Mesenchymal stem cell (in vitro differentiated cells and primary cell): ENCODE results near the gene BCL2A1.
A peak's percentile ranks its signal among the peaks of the same experiment; 100 is the strongest.
"Not testable (repeated sequence)": the region's sequence is repeated elsewhere in the genome, so short reads cannot be mapped to it uniquely, and the experiment has no call there.

Experiments
- DNase-seq: peaks from one replicate; pipeline ENCODE4 v3.0.0-alpha.2; 2013
- H2AFZ ChIP-seq: one replicate; pipeline ENCODE4 v1.6.1; 2013; ENCODE audit warnings: low read depth, mild to moderate bottlenecking, control low read depth, inconsistent platforms, low read length, moderate library complexity
- H2AK5ac ChIP-seq: 2 replicates; pipeline ENCODE4 v1.6.1; 2013; ENCODE audit warnings: low read length, moderate library complexity, mild to moderate bottlenecking, inconsistent platforms; ENCODE audit not compliant: severe bottlenecking
- H2BK120ac ChIP-seq: one replicate; pipeline ENCODE4 v1.6.1; 2013; ENCODE audit warnings: low read depth, mild to moderate bottlenecking, inconsistent platforms, low read length, moderate library complexity
- H2BK12ac ChIP-seq, 2 experiments: one replicate each; pipeline ENCODE4 v1.6.1; 2013; ENCODE audit warnings: inconsistent platforms in 2 of 2, low read length in 2 of 2, mild to moderate bottlenecking in 2 of 2, moderate library complexity in 2 of 2, control low read depth in 1 of 2
- H2BK15ac ChIP-seq: one replicate; pipeline ENCODE4 v1.6.1; 2013; ENCODE audit warnings: mild to moderate bottlenecking, low read depth, inconsistent platforms; ENCODE audit not compliant: poor library complexity, severe bottlenecking
- H2BK5ac ChIP-seq: 2 replicates; pipeline ENCODE4 v1.6.1; 2013; ENCODE audit warnings: low read depth, mild to moderate bottlenecking, low read length, control low read depth, inconsistent platforms; ENCODE audit not compliant: poor library complexity, severe bottlenecking
- H3K14ac ChIP-seq, 2 experiments: one replicate each; pipeline ENCODE4 v1.6.1; 2013; ENCODE audit warnings: inconsistent platforms in 2 of 2, low read length in 2 of 2, control low read depth in 1 of 2, mild to moderate bottlenecking in 1 of 2, moderate library complexity in 1 of 2
- H3K18ac ChIP-seq, 2 experiments: one replicate each; pipeline ENCODE4 v1.6.1; 2013; ENCODE audit warnings: inconsistent platforms in 2 of 2, low read length in 2 of 2, control low read depth in 1 of 2, low read depth in 1 of 2, mild to moderate bottlenecking in 1 of 2
- H3K23ac ChIP-seq, 2 experiments: one replicate each; pipeline ENCODE4 v1.6.1; 2013; ENCODE audit warnings: inconsistent platforms in 2 of 2, low read length in 2 of 2, mild to moderate bottlenecking in 2 of 2, moderate library complexity in 2 of 2, control low read depth in 1 of 2
- H3K27ac ChIP-seq: 2 replicates; pipeline ENCODE4 v1.5.1; 2013; ENCODE audit warnings: mild to moderate bottlenecking, moderate library complexity, low read length, control low read depth, inconsistent platforms; ENCODE audit not compliant: poor library complexity, severe bottlenecking
- H3K27me3 ChIP-seq, 2 experiments: 2 replicates each; pipeline versions ENCODE4 v1.6.1 to v1.7.0; 2013; ENCODE audit warnings: low read length in 2 of 2, mild to moderate bottlenecking in 2 of 2, moderate library complexity in 2 of 2, control low read depth in 1 of 2, inconsistent platforms in 1 of 2; ENCODE audit not compliant: control insufficient read depth in 1 of 2, insufficient read depth in 1 of 2
- H3K36me3 ChIP-seq, 2 experiments: 2 replicates each; pipeline versions ENCODE4 v1.6.1 to v1.7.0; 2013; ENCODE audit warnings: low read length in 2 of 2, control low read depth in 1 of 2, inconsistent platforms in 1 of 2, low read depth in 1 of 2, mild to moderate bottlenecking in 1 of 2; ENCODE audit not compliant: insufficient read depth in 2 of 2, control insufficient read depth in 1 of 2
- H3K4ac ChIP-seq, 2 experiments: one replicate each; pipeline ENCODE4 v1.6.1; 2013; ENCODE audit warnings: inconsistent platforms in 2 of 2, low read length in 2 of 2, mild to moderate bottlenecking in 2 of 2, moderate library complexity in 2 of 2, control low read depth in 1 of 2, low read depth in 1 of 2
- H3K4me1 ChIP-seq: 2 replicates; pipeline ENCODE4 v1.6.1; 2013; ENCODE audit warnings: low read depth, low read length, control low read depth; ENCODE audit not compliant: control insufficient read depth, insufficient read depth
- H3K4me2 ChIP-seq: 2 replicates; pipeline ENCODE4 v1.6.1; 2013; ENCODE audit warnings: low read length, mild to moderate bottlenecking, inconsistent platforms; ENCODE audit not compliant: poor library complexity, severe bottlenecking
- H3K4me3 ChIP-seq, 2 experiments: 2 replicates each; pipeline versions ENCODE4 v1.5.1 to v1.7.0; 2013; ENCODE audit warnings: low read length in 2 of 2, mild to moderate bottlenecking in 2 of 2, control low read depth in 1 of 2, low read depth in 1 of 2; ENCODE audit not compliant: insufficient read depth in 1 of 2
- H3K79me1 ChIP-seq: replicated peaks from 2 replicates; pipeline ENCODE4 v1.6.1; 2013; ENCODE audit warnings: mild to moderate bottlenecking, control low read depth, low read length, inconsistent platforms; ENCODE audit not compliant: poor library complexity, severe bottlenecking
- H3K9ac ChIP-seq: 2 replicates; pipeline ENCODE4 v1.7.0; 2013; ENCODE audit warnings: mild to moderate bottlenecking, low read length, moderate library complexity
- H3K9me3 ChIP-seq: 2 replicates; pipeline ENCODE4 v1.7.0; 2013; ENCODE audit warnings: mild to moderate bottlenecking, low read length; ENCODE audit not compliant: control insufficient read depth
- H4K8ac ChIP-seq: one replicate; pipeline ENCODE4 v1.6.1; 2013; ENCODE audit warnings: inconsistent platforms, mild to moderate bottlenecking, low read length, moderate library complexity
- H4K91ac ChIP-seq: one replicate; pipeline ENCODE4 v1.6.1; 2013; ENCODE audit warnings: mild to moderate bottlenecking, low read length, inconsistent platforms
- WGBS: methylation state at CpG from one replicate; pipeline ENCODE4 v1.1.7; 2013; ENCODE audit warnings: mixed read lengths; 5-methylcytosine and 5-hydroxymethylcytosine counted together

The BCL2A1 gene

GRCh38 chr15:80012060-80012726 is 41.2 kb upstream of the BCL2A1 start:
- no peaks in the 10 kb centered on the region for H3K4me1 ChIP-seq
- H2BK12ac ChIP-seq: no peak overlapping the region
- H3K4me3 ChIP-seq: no peak overlapping the region
- DNase-seq: no peak
- no peak overlapping the region for H2BK5ac ChIP-seq
- H2BK120ac ChIP-seq: no peak overlapping the region
- H2AK5ac ChIP-seq: no peak overlapping the region
- H4K91ac ChIP-seq: no peak overlapping the region
- no peaks in the 10 kb centered on the region for H3K27me3 ChIP-seq
- no peak overlapping the region for H4K8ac ChIP-seq
- H3K23ac ChIP-seq: no peak overlapping the region
- H3K9me3 ChIP-seq: no peaks in the 10 kb centered on the region
- H3K4ac ChIP-seq: no peak overlapping the region
- no peak overlapping the region for H2BK15ac ChIP-seq
- WGBS: 87% methylated on average over 3 of the region's 6 CpGs
- no peak overlapping the region for H3K18ac ChIP-seq
- H3K79me1 ChIP-seq: no peaks in the 10 kb centered on the region
- no peak overlapping the region for H3K9ac ChIP-seq
- H3K14ac ChIP-seq: no peak overlapping the region
- no peak overlapping the region for H3K27ac ChIP-seq
- H2AFZ ChIP-seq: no peak overlapping the region
- no peak overlapping the region for H3K4me2 ChIP-seq
- no peaks in the 10 kb centered on the region for H3K36me3 ChIP-seq

GRCh38 chr15:80011596-80011995 is 40.6 kb upstream of the BCL2A1 start:
- H2BK12ac ChIP-seq: no peak overlapping the region
- DNase-seq: no peak
- no peak overlapping the region for H3K14ac ChIP-seq
- H3K36me3 ChIP-seq: no peaks in the 10 kb centered on the region
- H3K4me1 ChIP-seq: no peaks in the 10 kb centered on the region
- H3K23ac ChIP-seq: no peak overlapping the region
- H2BK15ac ChIP-seq: no peak overlapping the region
- H2BK5ac ChIP-seq: no peak overlapping the region
- no peak overlapping the region for H3K4ac ChIP-seq
- no peaks in the 10 kb centered on the region for H3K9me3 ChIP-seq
- H4K91ac ChIP-seq: no peak overlapping the region
- no peak overlapping the region for H3K4me3 ChIP-seq
- H3K4me2 ChIP-seq: no peak overlapping the region
- H3K18ac ChIP-seq: no peak overlapping the region
- whole genome bisulfite sequencing: no CpG with 5 or more reads among the region's 3 CpGs
- H4K8ac ChIP-seq: no peak overlapping the region
- no peak overlapping the region for H2BK120ac ChIP-seq
- no peak overlapping the region for H3K9ac ChIP-seq
- no peaks in the 10 kb centered on the region for H3K27me3 ChIP-seq
- no peak overlapping the region for H2AK5ac ChIP-seq
- no peak overlapping the region for H2AFZ ChIP-seq
- no peak overlapping the region for H3K27ac ChIP-seq
- H3K79me1 ChIP-seq: no peaks in the 10 kb centered on the region

- not testable (repeated sequence) for H2BK5ac ChIP-seq, H2BK120ac ChIP-seq, H3K27ac ChIP-seq, H3K18ac ChIP-seq, H3K14ac ChIP-seq, H3K23ac ChIP-seq, H2BK15ac ChIP-seq, H2BK12ac ChIP-seq, H3K4me1 ChIP-seq, H2AFZ ChIP-seq, H3K9me3 ChIP-seq, H3K4ac ChIP-seq, H3K4me2 ChIP-seq, H4K91ac ChIP-seq, H3K36me3 ChIP-seq, H3K4me3 ChIP-seq, H2AK5ac ChIP-seq, H3K27me3 ChIP-seq, H3K79me1 ChIP-seq, H4K8ac ChIP-seq
- 84% methylated on average over 9 of the region's 9 CpGs for WGBS
- peak overlapping the region; percentile 76 for H3K9ac ChIP-seq
- DNase-seq: peak; percentile 41
These were observed 40.1 kb upstream of the BCL2A1 start for GRCh38 chr15:80011041-80011523.

- no peak overlapping the region for H2BK120ac ChIP-seq
- H2BK5ac ChIP-seq: no peak overlapping the region
- no peak overlapping the region for H2BK15ac ChIP-seq
- no peaks in the 10 kb centered on the region for H3K36me3 ChIP-seq
- no peak overlapping the region for H3K14ac ChIP-seq
- no peaks in the 10 kb centered on the region for H3K79me1 ChIP-seq
- H2AK5ac ChIP-seq: no peak overlapping the region
- WGBS: 78% methylated on average over 4 of the region's 6 CpGs
- DNase-seq: no peak
- H3K4me1 ChIP-seq: no peaks in the 10 kb centered on the region
- H3K4me2 ChIP-seq: no peak overlapping the region
- no peaks in the 10 kb centered on the region for H3K27me3 ChIP-seq
- H3K23ac ChIP-seq: no peak overlapping the region
- H4K91ac ChIP-seq: peak overlapping the region; percentile 39
- H3K27ac ChIP-seq: no peak overlapping the region
- H3K18ac ChIP-seq: no peak overlapping the region
- H4K8ac ChIP-seq: no peak overlapping the region
- H3K4ac ChIP-seq: no peak overlapping the region
- H3K4me3 ChIP-seq: peak overlapping the region in 1 of 2 experiments; percentile 19
- no peak overlapping the region for H2AFZ ChIP-seq
- H3K9me3 ChIP-seq: no peaks in the 10 kb centered on the region
- peak overlapping the region; percentile 76 for H3K9ac ChIP-seq
- H2BK12ac ChIP-seq: no peak overlapping the region
These were observed 39.2 kb upstream of the BCL2A1 start for GRCh38 chr15:80010131-80010673.
